ENCODE results near the gene RNF103. TPM values are rescaled to one million over a fixed set of nuclear protein-coding genes. Genes with fewer than 3 reads are reported as not detected.

The RNF103 gene
- 55.8 to 69.5 TPM (median 66.7 TPM) in 5 replicates for total RNA-seq (2022; extraction: Qiagen RNA extraction)

DNA sequence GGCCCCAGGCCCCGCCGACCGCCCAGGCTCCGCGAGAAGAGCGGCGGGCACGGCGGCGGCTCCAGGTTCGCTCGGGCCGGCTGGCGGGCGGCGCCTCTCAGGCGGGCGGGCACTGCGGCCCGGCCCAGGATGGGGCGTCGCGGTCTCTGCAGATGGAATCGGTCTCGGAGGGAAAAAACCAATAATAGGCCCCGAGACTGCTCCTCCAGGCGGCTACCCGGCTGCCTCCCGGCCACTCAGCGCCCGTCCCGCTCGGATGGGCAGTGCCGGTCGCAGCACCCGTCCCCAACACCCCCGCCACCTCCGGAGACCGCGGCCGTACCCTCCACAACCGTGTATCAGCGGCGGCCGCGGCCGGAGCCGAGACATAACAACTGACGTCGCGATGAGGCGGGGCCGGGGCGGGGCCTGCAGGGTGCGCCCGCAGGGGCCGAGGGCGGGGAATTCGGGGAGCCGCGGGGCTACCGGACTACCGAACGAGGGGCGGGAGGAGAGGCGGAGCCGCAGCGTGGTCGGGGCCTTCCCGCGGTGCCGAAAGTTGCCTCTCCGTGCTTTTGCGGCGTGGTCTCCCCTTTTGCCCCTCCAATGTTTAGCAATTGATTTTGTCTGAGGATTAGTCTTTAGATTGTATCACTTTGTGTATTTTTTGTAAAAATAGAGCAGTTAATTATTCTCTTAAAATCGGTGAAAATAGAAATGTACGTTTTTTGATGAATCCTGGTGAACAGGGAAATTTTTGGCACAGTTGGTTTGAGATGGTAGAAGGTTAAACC lies at the start of gene RNF103:
Gene RNF103, minus strand, starts transcription at position 372 of the 773 bp plus-strand sequence. CDS start 979 bp downstream, outside the sequence.

GRCh38 chr2:86562922-86563649 lies 60.6 kb downstream of the RNF103 start, which contains the start of gene CHMP3:
Gene CHMP3 (minus strand): TSS chr2:86563443. CDS start chr2:86563348, 95 bp downstream.

Other genes with a start within 250 kb of the RNF103 start
- 17.2 to 23.9 TPM (median 23.0 TPM) in 5 replicates for gene KDM3A, start 182.5 kb downstream of the RNF103 start, total RNA-seq (2022; extraction: Qiagen RNA extraction)
- gene CHMP3, start 60.4 kb downstream of the RNF103 start, total RNA-seq (2022; extraction: Qiagen RNA extraction), result 111 to 143 TPM (median 134 TPM) in 5 replicates
- 19.0 to 37.5 TPM (median 31.1 TPM) in 5 replicates for gene RMND5A, start 96.4 kb upstream of the RNF103 start, total RNA-seq (2022; extraction: Qiagen RNA extraction)
- 0.28 to 0.51 TPM (median 0.30 TPM) in 5 replicates for gene CD8A, start 167.0 kb upstream of the RNF103 start, total RNA-seq (2022; extraction: Qiagen RNA extraction)
- gene CD8B, start 238.0 kb upstream of the RNF103 start, total RNA-seq (2022; extraction: Qiagen RNA extraction), result not detected in 5 replicates